Activated CD4-positive, alpha-beta memory T cell treated with anti-CD3 and anti-CD28 coated beads, Interleukin-2, amount 10 ng/mL, durations not matched to agents 7 days and 5 days (primary cell): ENCODE measurements around the gene MEIS1. TPM values are rescaled to one million over a fixed set of nuclear protein-coding genes. Genes with fewer than 3 reads are reported as not detected.

Experiments used
- CTCF ChIA-PET: fragments of 350-600 bp; sonication (Branson Sonifier 250); formaldehyde crosslinking; loops from one replicate; lab custom pipeline; 2021; ENCODE audit warnings: antibody characterized with exemption, inconsistent platforms; lab: Charles Lee
- POLR2A ChIA-PET: fragments of 350-600 bp; sonication (Branson Sonifier 250); formaldehyde crosslinking; loops from one replicate; lab custom pipeline; 2021; ENCODE audit warnings: antibody characterized with exemption; lab: Charles Lee
- DNase-seq: peaks from one replicate; pipeline ENCODE4 v3.0.0-alpha.2; 2020
- H3K27ac Mint-ChIP-seq: one replicate; pipeline ENCODE4 v1.8.0; 2021; ENCODE audit warnings: mild to moderate bottlenecking, mixed read lengths
- H3K27me3 Mint-ChIP-seq: one replicate; pipeline ENCODE4 v1.8.0; 2021; ENCODE audit warnings: mixed read lengths
- H3K36me3 Mint-ChIP-seq: one replicate; pipeline ENCODE4 v1.8.0; 2021; ENCODE audit warnings: low read depth, mixed read lengths
- H3K4me1 Mint-ChIP-seq: one replicate; pipeline ENCODE4 v1.8.0; 2021; ENCODE audit warnings: mixed read lengths
- H3K4me3 Mint-ChIP-seq: one replicate; pipeline ENCODE4 v1.8.0; 2021; ENCODE audit warnings: mild to moderate bottlenecking, mixed read lengths
- H3K9me3 Mint-ChIP-seq: one replicate; pipeline ENCODE4 v1.8.0; 2021; ENCODE audit warnings: mixed read lengths
- total RNA-seq, 2 experiments: library from RNA; stranded (reverse); gene quantifications; one replicate each; pipeline ENCODE4 v1.2.3, GENCODE V29; 2021

The MEIS1 gene
- total RNA-seq, 2 experiments from 2014 or later = not detected

DNA sequence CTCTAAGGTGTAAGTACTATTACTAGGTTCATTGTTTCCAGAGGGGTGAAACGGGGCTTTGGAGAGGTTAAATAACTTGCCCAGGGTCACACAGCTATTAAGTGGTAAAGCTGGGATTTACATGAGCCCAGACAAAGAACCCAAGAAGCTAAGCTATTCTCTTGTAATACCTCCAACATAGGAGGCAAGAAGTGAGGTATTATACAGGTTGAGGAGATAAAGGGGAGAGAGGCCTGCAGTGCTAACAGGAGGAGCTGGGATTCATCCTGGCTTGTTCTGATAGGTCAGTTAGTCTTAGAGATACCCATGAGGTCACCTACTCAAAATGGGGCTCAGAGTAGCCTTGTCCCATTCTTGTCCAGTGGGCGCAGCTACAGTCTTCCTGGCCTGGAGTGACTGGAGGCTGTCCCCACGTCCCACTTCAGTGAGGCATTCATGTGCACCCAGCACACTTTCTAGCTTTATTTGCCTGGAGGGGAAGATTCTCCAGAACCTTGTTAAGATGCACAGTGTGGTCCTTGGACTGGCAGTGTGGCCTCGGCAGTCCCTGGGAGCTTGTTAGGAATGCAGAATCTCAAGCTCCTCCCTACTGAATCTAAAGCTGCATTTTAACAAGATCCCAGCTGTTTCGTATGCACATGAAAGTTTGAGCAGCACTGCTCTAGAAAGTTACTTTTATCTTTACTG, 63.5 kb downstream of the MEIS1 start:
- H3K4me1 Mint-ChIP-seq = no peaks in the 10 kb centered on the region
- no peak overlapping the region for H3K4me3 Mint-ChIP-seq
- CTCF ChIA-PET = no interaction called here
- DNase-seq = no peak
- H3K27me3 Mint-ChIP-seq = no peaks in the 10 kb centered on the region
- POLR2A ChIA-PET = no interaction called here
- H3K36me3 Mint-ChIP-seq = no peaks in the 10 kb centered on the region
- H3K9me3 Mint-ChIP-seq = no peaks in the 10 kb centered on the region
- H3K27ac Mint-ChIP-seq = no peak overlapping the region

- Mint-ChIP-seq H3K27ac (no peak overlapping the region), H3K27me3 (no peaks in the 10 kb centered on the region), H3K36me3 (no peaks in the 10 kb centered on the region), H3K4me3 (no peak overlapping the region), H3K9me3 (no peaks in the 10 kb centered on the region), H3K4me1 (no peaks in the 10 kb centered on the region)
- DNase-seq = no peak
- ChIA-PET CTCF (no interaction called here), POLR2A (no interaction called here)
Measured at GRCh38 chr2:66501267-66501666, 66.3 kb downstream of the MEIS1 start.

DNA sequence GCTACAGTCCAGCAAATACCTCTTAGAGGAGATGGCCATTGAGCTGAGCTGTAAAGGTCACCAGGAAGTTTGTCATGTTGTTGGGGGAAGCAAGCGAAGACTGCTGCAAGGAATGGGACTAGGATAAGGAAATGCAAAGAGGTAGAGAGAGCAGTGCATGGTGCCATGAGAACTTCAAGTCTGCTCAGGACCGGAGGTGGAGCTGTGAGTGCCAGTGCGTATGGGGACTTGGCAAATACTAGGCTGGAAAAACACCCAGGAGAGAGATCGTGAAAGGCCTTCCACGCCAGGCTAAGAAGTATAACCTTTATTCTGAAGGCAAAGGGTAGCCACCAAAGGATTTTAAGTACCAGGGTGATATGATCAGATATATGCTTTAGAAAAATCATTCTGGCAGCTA, 71.3 kb downstream of the MEIS1 start:
- H3K36me3 Mint-ChIP-seq = no peaks in the 10 kb centered on the region
- H3K4me3 Mint-ChIP-seq = no peak overlapping the region
- no peak overlapping the region for H3K27ac Mint-ChIP-seq
- ChIA-PET POLR2A (no interaction called here), CTCF (no interaction called here)
- no peaks in the 10 kb centered on the region for H3K4me1 Mint-ChIP-seq
- no peak for DNase-seq
- H3K27me3 Mint-ChIP-seq = no peaks in the 10 kb centered on the region
- H3K9me3 Mint-ChIP-seq = no peaks in the 10 kb centered on the region

GRCh38 chr2:66507673-66508201, 72.8 kb downstream of the MEIS1 start:
- H3K27ac Mint-ChIP-seq = no peak overlapping the region
- POLR2A ChIA-PET = no interaction called here

DNA sequence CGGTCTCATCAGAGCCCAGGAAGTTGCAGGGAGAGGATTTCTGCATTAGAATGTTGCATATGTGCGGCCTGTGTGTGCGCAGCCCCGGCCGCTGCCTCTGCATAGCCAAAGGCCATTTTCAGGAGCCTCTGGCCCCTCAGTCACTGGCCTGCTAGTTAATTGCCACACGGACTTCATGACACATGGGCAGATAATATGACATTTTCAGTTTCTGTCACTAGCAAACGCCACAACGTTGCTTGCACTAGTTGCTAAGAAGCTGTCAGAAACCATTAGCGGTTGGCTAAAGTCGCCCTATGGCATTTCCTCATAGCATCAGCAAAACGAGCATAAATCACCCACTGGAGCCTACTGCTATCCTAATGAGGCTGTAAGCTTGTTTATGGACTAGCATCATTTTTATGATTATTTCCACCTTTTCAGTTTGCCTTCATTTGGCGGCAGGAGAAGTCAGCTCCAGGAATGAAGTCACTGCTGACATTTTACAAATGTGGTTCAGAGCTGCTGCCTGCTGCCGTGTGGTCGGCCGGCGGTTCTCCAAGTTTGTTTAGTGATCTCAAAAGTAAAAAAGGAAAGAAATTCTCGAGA, 73.7 kb downstream of the MEIS1 start:
- H3K27me3 Mint-ChIP-seq = no peaks in the 10 kb centered on the region
- POLR2A ChIA-PET = no interaction called here
- H3K4me1 Mint-ChIP-seq = no peaks in the 10 kb centered on the region
- H3K36me3 Mint-ChIP-seq = no peaks in the 10 kb centered on the region
- no peak for DNase-seq
- no peaks in the 10 kb centered on the region for H3K9me3 Mint-ChIP-seq
- H3K27ac Mint-ChIP-seq = no peak overlapping the region
- CTCF ChIA-PET = no interaction called here
- no peak overlapping the region for H3K4me3 Mint-ChIP-seq

More at GRCh38 chr2:66507673-66508201, 72.8 kb downstream of the MEIS1 start:
- no peak overlapping the region for H3K4me3 Mint-ChIP-seq
- H3K27me3 Mint-ChIP-seq = no peaks in the 10 kb centered on the region
- CTCF ChIA-PET = no interaction called here
- H3K4me1 Mint-ChIP-seq = no peaks in the 10 kb centered on the region
- H3K9me3 Mint-ChIP-seq = no peaks in the 10 kb centered on the region
- H3K36me3 Mint-ChIP-seq = no peaks in the 10 kb centered on the region
- no peak for DNase-seq

- Mint-ChIP-seq H3K9me3 (no peaks in the 10 kb centered on the region), H3K36me3 (no peaks in the 10 kb centered on the region), H3K4me1 (no peaks in the 10 kb centered on the region), H3K4me3 (no peak overlapping the region), H3K27ac (no peak overlapping the region), H3K27me3 (no peaks in the 10 kb centered on the region)
- DNase-seq = no peak
- ChIA-PET CTCF (no interaction called here), POLR2A (no interaction called here)
Measured at GRCh38 chr2:66509326-66509811, 74.4 kb downstream of the MEIS1 start.

DNA sequence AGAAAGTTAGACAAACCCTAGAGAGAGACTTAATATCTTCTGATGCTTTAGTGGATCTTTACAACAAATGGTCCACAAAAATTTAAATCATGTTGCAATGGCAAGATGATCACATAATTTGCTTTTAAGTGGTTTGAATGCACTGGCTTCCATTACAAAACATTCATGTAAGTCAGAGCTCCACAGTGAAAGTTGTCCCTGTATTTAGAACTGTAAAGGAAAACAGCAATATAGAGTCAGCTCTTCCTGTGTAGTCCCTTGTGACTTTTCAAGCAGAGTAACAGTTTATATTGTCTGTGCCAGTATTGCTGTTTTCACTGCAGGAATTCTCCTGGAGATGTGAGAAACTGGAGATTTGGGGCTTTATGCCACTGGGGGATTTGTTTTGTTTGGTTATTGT, 77.7 kb downstream of the MEIS1 start:
- CTCF ChIA-PET = no interaction called here
- Mint-ChIP-seq H3K4me1 (no peaks in the 10 kb centered on the region), H3K27ac (no peak overlapping the region), H3K27me3 (no peaks in the 10 kb centered on the region), H3K9me3 (no peaks in the 10 kb centered on the region), H3K36me3 (no peaks in the 10 kb centered on the region), H3K4me3 (no peak overlapping the region)
- POLR2A ChIA-PET = no interaction called here
- no peak for DNase-seq

GRCh38 chr2:66515743-66516142, 80.8 kb downstream of the MEIS1 start:
- DNase-seq = no peak
- no peak overlapping the region for H3K27ac Mint-ChIP-seq
- ChIA-PET CTCF (no interaction called here), POLR2A (no interaction called here)
- no peaks in the 10 kb centered on the region for H3K27me3 Mint-ChIP-seq
- H3K4me1 Mint-ChIP-seq = no peaks in the 10 kb centered on the region
- H3K4me3 Mint-ChIP-seq = no peak overlapping the region
- H3K36me3 Mint-ChIP-seq = no peaks in the 10 kb centered on the region
- no peaks in the 10 kb centered on the region for H3K9me3 Mint-ChIP-seq

DNA sequence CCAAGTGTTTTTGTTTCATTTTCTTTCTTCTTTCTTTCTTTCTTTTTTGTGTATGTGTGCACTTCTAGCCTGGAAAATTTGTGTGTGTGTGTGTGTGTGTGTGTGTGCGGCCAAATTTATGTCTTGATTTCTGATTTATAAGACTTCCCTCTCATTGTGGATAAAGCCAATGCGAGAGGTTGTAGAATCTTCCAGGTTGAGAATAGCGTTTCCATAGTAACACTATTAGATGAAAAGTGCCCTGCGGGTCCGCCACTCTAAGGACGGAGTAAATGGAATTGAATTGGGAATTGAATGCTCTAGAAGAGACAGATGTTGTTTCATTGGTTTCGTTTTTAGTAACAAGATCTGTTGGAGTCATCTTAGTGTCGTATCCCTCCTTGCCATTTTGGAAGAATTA, 81.6 kb downstream of the MEIS1 start:
- no peak for DNase-seq
- Mint-ChIP-seq H3K27me3 (no peaks in the 10 kb centered on the region), H3K4me3 (no peak overlapping the region), H3K4me1 (no peaks in the 10 kb centered on the region), H3K27ac (no peak overlapping the region), H3K9me3 (no peaks in the 10 kb centered on the region), H3K36me3 (no peaks in the 10 kb centered on the region)
- POLR2A ChIA-PET = no interaction called here
- CTCF ChIA-PET = no interaction called here

GRCh38 chr2:66517772-66518171, 82.8 kb downstream of the MEIS1 start:
- Mint-ChIP-seq H3K9me3 (no peaks in the 10 kb centered on the region), H3K27me3 (no peaks in the 10 kb centered on the region), H3K4me3 (no peak overlapping the region), H3K27ac (no peak overlapping the region), H3K36me3 (no peaks in the 10 kb centered on the region), H3K4me1 (no peaks in the 10 kb centered on the region)
- POLR2A ChIA-PET = no interaction called here
- DNase-seq = no peak
- CTCF ChIA-PET = no interaction called here

DNA sequence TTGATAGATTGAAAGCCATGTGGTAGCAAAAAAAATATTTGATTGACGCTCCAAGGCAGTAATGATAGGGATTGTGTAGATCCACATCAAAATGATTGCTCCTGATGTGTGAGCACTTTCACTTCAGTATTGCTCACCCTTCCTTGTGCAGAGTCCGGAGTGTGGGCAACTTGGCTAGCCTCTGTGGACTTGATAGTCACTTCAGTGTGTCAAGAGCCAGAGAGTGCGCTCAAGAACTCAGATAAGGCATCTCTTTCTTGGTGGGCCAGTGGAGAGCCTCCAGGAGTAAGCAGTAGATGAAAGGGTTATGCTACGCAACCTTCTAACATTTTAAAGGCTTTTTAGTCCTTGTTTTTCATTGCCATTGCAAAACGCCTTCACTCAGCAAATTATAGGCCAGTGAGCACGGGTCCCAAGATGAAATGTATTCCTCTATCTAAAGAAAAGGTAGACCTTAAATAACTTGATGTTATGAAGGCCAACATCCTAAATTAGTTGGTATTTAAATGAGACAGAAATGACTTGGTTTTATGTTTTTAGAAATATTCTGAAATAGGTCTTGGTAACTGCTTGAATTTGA, 84.4 kb downstream of the MEIS1 start:
- DNase-seq = no peak
- ChIA-PET POLR2A (no interaction called here), CTCF (no interaction called here)
- no peaks in the 10 kb centered on the region for H3K27me3 Mint-ChIP-seq
- no peak overlapping the region for H3K4me3 Mint-ChIP-seq
- H3K4me1 Mint-ChIP-seq = no peaks in the 10 kb centered on the region
- H3K27ac Mint-ChIP-seq = no peak overlapping the region
- no peaks in the 10 kb centered on the region for H3K36me3 Mint-ChIP-seq
- no peaks in the 10 kb centered on the region for H3K9me3 Mint-ChIP-seq

GRCh38 chr2:66521291-66521922, 86.5 kb downstream of the MEIS1 start:
- Mint-ChIP-seq H3K27me3 (no peaks in the 10 kb centered on the region), H3K4me1 (no peaks in the 10 kb centered on the region), H3K4me3 (no peak overlapping the region), H3K36me3 (no peaks in the 10 kb centered on the region), H3K9me3 (no peaks in the 10 kb centered on the region), H3K27ac (no peak overlapping the region)
- POLR2A ChIA-PET = no interaction called here
- CTCF ChIA-PET = interaction anchor here (0.7 kb wide), 1 partner anchor 30 kb away, joined by 3 read pairs; no protein-coding TSS in a partner anchor
- no peak for DNase-seq

DNA sequence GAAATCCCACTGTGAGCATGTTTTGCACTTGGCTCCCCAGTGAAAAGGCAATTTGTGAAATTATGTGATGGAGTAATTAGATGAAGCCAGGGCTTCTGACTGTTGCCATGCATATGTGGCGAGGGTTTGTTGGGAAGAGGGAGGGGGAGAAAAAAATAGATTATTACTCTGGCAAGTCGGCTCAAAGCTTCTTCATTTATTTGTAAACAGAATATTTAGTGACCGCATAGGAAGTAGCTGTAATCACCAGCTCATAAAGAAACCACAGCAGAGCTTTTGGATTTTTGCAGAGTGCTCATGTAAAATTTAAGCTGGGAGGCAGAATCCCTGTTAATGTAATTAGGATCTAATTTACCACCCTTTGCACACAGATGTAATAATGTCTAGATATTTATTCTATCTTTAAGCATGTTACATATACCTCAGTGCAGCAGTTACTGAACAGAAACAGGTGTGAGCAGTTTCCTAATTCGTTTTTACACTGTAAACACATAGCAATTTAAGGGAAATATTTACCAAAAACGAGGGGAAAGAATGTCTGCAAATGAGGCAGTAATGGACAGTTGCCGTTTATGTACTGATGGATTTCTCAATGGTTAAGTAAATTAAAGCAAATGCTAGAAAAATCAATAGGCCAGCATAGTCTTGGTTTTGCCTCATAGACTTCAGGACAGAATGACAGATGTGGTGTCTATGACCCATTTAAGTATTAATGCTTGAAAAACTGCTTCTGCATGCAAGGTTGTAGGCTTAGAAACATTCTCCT, 87.9 kb downstream of the MEIS1 start:
- POLR2A ChIA-PET = no interaction called here
- Mint-ChIP-seq H3K27ac (no peak overlapping the region), H3K36me3 (no peaks in the 10 kb centered on the region), H3K27me3 (no peaks in the 10 kb centered on the region), H3K4me1 (no peaks in the 10 kb centered on the region), H3K4me3 (no peak overlapping the region), H3K9me3 (no peaks in the 10 kb centered on the region)
- no peak for DNase-seq
- CTCF ChIA-PET = no interaction called here
